A549 (cell line): Measurements from ENCODE around the gene GARNL3.

Experiments
- CBX8 ChIP-seq: fragments of 200-600 bp; sonication (generic); IDR thresholded peaks from 2 replicates; pipeline ENCODE4 v1.6.1; 2016
- MYC ChIP-seq: IDR thresholded peaks from 2 replicates; pipeline ENCODE4 v1.6.1; 2012; ENCODE audit warnings: mild to moderate bottlenecking, inconsistent platforms, low read length, improper control_type of control experiment, borderline replicate concordance

DNA sequence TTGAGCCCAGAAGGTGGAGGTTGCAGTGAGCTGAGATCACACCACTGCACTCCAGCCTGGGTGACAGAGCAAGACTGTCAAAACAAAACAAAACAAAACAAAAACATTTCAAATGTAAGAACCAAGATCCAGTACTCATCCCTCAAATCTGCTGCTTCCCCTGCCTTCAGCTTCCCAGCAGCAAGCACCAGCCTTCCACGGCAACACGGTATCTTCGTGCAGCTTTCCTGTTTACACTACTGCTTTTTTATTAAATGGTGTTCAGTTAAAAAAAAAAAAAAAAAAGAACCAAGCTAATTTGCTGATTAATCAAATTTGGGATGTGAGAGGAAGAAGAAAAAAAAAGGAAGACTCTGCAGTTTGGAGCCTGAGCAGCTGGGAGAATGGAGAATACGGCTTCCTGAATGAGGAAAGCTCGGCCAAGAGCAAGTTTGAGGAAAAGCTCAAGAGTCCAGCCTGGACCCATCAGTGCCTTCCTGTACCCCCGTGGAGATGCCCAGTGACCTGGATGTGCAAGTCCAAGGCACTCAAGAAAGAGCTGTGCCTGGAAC is 104.4 kb downstream of the GARNL3 start:
- TF ChIP-seq MYC (no peak), CBX8 (no peak)
